Bronchial epithelial cell (primary cell): ENCODE data around the gene ST6GALNAC4. TPM values are rescaled to one million over a fixed set of nuclear protein-coding genes. Genes with fewer than 3 reads are reported as not detected.

Source experiments
- DNase-seq: peaks from one replicate; pipeline ENCODE4 v3.0.0-alpha.2; 2010; ENCODE audit warnings: low read depth
- FAIRE-seq: peaks from 2 replicates; lab custom pipeline; 2011; peaks lifted over from hg19 to GRCh38; lab: Jason Lieb, UNC
- H3K27me3 ChIP-seq: 2 replicates; pipeline ENCODE4 v1.5.1; 2011; ENCODE audit warnings: low read length; ENCODE audit not compliant: control insufficient read depth, insufficient read depth
- H3K36me3 ChIP-seq: 2 replicates; pipeline ENCODE4 v1.5.1; 2011; ENCODE audit warnings: low read length; ENCODE audit not compliant: control insufficient read depth, insufficient read depth
- H3K4me3 ChIP-seq: 2 replicates; pipeline ENCODE4 v1.5.1; 2011; ENCODE audit warnings: mild to moderate bottlenecking, low read depth, low read length, control low read depth
- total RNA-seq: library from RNA; depleted of rRNA; stranded (reverse); fragments of >200 nt; gene quantifications from 2 replicates; pipeline ENCODE4 v1.2.1, GENCODE V29; 2014
- TF ChIP-seq, protein P1 (sequence below): IDR thresholded peaks from 2 replicates; pipeline ENCODE4 v1.5.1; 2011; ENCODE audit warnings: mild to moderate bottlenecking, moderate library complexity, low read length, control low read depth, inconsistent platforms; ENCODE audit not compliant: insufficient read depth, severe bottlenecking

ST6GALNAC4 gene
- total RNA-seq, 1 donor from 2014 or later, result 21.3 TPM

GRCh38 chr9:127905788-127906191, 11.1 kb downstream of the ST6GALNAC4 start:
- Histone ChIP-seq H3K36me3 (peaks cover 14% of the 10 kb centered on the region), H3K4me3 (no peak overlapping the region), H3K27me3 (no peaks in the 10 kb centered on the region)
- TF ChIP-seq, protein P1, sequence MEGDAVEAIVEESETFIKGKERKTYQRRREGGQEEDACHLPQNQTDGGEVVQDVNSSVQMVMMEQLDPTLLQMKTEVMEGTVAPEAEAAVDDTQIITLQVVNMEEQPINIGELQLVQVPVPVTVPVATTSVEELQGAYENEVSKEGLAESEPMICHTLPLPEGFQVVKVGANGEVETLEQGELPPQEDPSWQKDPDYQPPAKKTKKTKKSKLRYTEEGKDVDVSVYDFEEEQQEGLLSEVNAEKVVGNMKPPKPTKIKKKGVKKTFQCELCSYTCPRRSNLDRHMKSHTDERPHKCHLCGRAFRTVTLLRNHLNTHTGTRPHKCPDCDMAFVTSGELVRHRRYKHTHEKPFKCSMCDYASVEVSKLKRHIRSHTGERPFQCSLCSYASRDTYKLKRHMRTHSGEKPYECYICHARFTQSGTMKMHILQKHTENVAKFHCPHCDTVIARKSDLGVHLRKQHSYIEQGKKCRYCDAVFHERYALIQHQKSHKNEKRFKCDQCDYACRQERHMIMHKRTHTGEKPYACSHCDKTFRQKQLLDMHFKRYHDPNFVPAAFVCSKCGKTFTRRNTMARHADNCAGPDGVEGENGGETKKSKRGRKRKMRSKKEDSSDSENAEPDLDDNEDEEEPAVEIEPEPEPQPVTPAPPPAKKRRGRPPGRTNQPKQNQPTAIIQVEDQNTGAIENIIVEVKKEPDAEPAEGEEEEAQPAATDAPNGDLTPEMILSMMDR, result no peak
- FAIRE-seq (no peak), DNase-seq (no peak)

DNA sequence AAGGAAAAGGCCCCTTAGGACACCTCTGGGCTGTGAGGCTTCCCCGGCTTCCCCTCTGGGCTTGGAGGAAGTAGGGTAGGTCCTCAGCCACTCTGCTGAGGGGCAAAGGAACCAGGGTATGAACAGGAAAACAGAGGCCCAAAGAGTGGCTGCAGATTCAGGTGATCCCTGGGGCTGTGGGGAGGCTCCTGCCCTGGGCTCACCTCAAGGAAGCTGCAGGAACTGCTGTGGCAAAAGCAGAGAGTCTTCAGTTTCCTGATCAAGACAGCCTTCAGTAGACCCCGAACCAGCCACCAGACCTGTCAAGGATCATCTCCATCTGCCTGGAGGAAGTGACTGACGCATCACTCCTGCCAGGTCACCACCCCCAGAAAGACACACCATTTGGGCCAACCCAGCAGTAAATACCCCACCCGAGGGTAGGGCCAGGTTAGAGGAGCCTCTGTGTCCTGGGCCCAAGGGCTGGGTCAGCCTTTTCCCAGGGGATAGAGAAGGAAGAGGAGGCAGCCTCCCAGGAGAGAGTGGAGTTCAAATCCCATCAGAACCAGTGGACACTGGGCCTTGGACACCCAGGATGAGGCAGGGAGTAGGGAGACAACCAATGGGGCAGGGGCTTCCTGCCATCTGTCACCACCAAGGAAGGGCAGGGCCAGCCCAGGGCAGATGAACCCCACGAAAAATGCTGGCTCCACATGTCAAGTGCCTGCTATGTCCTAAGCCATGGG, 11.7 kb downstream of the ST6GALNAC4 start:
- TF ChIP-seq, protein P1, result no peak
- H3K27me3 ChIP-seq, result no peaks in the 10 kb centered on the region
- no peak overlapping the region for H3K4me3 ChIP-seq
- peaks cover 12% of the 10 kb centered on the region for H3K36me3 ChIP-seq
- DNase-seq (no peak), FAIRE-seq (no peak)

GRCh38 chr9:127904561-127905003, 12.3 kb downstream of the ST6GALNAC4 start:
- FAIRE-seq, result no peak
- DNase-seq, result peak; percentile 50
- peaks cover 8% of the 10 kb centered on the region for H3K36me3 ChIP-seq
- H3K4me3 ChIP-seq, result no peak overlapping the region
- TF ChIP-seq, protein P1, result no peak
- H3K27me3 ChIP-seq, result no peaks in the 10 kb centered on the region

DNA sequence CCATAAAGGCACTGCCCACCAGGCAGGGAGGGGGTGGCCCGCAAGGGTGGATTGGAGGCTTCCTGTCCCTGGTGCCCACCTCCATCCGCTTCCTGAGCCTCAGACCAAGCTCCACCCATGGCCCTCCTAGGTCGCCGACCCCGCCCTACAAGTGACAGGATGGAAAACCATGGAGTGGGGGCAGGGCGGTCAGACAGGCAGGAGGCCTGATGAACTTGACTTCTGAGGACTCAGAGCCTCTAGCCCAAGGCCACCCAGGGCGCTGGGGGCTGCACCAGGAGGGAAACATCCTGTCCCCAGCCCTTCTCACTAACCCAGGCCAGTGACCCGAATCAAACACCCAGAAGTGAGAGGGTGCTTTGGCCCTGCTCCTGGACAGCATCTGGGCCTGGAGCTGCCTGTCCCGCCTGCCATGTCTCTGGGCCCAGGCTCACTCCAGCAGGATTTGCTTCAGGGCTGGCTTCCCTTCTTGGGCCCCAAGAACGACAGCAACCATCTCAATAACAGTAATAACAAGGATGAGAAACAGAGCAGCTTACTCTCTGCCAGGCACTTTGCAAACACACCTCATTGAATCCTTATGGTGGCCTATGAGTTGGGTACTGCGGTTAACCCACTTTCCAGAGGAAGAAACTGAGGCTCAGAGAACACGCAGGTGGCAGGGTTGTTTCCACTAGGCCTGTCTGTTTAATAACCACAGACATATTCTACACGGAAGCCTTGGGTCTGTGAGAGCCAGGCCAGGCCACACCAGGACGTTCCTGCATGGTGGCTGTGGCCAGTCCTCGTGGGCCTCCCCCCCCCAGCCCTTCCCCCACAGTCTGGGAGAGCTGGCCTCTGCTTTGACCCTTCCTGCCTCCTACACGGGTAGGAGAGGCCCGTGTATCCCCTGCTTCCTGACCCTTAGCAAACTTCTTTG, 13.0 kb downstream of the ST6GALNAC4 start:
- Histone ChIP-seq H3K36me3 (peaks cover 7% of the 10 kb centered on the region), H3K27me3 (no peaks in the 10 kb centered on the region), H3K4me3 (no peak overlapping the region)
- no peak for DNase-seq
- TF ChIP-seq, protein P1, result no peak
- FAIRE-seq, result no peak

DNA sequence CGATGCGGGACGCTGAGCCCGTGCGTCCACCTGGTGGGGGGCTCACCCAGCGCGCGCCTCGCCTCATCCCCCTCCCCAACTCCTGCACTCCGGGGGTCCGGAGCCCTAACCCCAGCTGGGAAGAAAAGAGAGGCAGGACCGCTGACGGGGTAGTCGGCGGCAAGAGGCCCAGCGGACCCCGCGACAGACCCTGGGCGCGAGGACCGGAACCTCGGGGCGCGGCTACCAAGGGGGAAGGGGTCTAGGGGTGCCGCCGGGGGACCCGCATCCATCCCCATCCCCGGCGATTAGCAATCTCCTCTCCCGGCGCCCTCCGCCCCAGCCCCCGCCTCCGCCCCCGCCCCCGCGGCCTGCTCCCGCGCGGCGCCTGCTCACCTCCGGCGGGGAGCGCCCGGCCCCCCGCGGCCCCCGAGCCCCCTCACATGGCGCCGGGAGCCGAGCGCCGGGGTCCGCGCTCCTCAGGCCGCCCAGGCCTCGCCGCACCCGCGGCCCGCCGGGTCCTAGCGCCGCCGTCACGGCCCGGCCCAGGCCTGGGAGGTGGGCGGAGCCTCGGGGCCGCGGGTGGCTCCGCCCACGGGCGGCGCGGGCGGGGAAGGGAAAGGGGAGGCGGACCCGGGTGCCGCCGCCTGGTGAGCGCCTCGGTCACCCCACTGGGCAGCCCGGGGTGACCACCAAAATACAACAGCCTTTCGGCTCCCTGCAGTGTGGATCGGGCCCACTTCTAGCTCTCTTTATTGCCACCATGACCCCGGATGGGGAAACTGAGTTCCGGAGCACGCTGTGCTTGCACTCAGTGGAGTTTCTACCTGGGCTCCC, 17.5 kb downstream of the ST6GALNAC4 start, which contains the start of gene ST6GALNAC6:
TSS of gene ST6GALNAC6 (minus strand) at position 476 of the 816 bp plus-strand sequence. CDS start 1,622 bp downstream, outside the sequence.
- DNase-seq (no peak), FAIRE-seq (no peak)
- Histone ChIP-seq H3K4me3 (peak within 1 kb of the TSS; percentile 90), H3K27me3 (no peaks in the 10 kb centered on the region), H3K36me3 (peaks cover 17% of the 10 kb centered on the region)
- TF ChIP-seq, protein P1, result peak; percentile 2
